ENCODE data around the gene TEKTIP1.
"Not testable (repeated sequence)": the region's sequence is repeated elsewhere in the genome, so short reads cannot be mapped to it uniquely, and the experiment has no call there.

The TEKTIP1 gene

GRCh38 chr19:3563709-3564524, 24.9 kb downstream of the TEKTIP1 start:
- no peak for FAIRE-seq

GRCh38 chr19:3565139-3565538, 26.2 kb downstream of the TEKTIP1 start:
- FAIRE-seq, result no peak

GRCh38 chr19:3570042-3570441, 31.1 kb downstream of the TEKTIP1 start:
- FAIRE-seq, result not testable (repeated sequence)

GRCh38 chr19:3570606-3571011, 31.6 kb downstream of the TEKTIP1 start:
- no peak for FAIRE-seq

DNA sequence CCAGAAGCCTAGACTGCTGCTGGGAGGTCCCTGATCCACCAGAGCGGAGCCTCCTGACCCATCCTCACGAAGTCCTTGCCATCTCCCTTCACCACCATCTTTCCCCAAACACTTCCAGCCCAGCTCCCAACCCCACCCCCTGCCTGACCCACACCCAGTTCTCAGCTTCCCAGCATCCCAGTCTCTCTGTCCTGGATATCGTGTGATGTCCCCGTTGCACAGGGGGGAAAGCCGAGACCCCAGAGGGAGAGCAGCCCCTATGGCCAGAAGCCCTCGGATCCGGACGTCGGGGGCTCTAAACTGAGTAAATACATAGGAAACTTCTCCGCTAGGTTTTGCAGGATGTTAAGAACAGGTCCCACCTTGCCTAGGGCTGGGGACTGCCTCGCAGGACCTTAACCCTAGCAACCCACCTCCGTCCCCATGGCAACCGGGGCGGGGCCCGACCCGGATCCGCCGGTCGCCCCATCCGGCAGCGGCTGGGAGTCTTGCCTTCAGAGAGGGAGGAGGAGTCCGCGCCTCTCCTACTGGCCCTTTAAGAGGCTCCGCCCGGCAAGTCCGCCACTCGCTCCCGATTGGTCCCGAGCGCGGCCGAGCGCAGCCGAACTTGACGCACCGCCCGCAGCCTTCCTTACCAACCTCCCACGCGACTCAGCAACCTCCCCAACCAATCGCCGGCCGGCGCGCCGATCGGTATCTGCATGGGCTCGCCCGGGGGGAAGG, 33.3 kb downstream of the TEKTIP1 start:
- FAIRE-seq, result peak; percentile 95

DNA sequence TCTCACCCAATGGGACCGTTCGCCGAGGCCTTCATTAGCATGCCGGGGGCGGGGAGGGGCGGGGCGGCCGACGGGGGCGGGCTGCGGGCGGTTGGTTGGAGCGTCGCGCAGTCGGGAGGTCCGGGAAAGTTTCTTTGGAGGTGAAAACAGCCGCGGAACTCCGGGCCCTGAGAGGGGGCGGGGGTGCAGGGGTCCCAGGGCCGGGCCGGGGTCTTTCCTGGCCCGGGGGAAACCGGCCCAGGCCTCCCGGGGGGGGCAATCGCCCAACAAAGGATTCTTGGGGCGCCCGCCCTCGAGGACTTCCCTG, 33.8 kb downstream of the TEKTIP1 start, which contains the start of gene HMG20B:
HMG20B (plus strand) TSS at position 90 of the 307 bp plus-strand sequence. CDS start 366 bp downstream, outside the sequence.
- no peak for FAIRE-seq

DNA sequence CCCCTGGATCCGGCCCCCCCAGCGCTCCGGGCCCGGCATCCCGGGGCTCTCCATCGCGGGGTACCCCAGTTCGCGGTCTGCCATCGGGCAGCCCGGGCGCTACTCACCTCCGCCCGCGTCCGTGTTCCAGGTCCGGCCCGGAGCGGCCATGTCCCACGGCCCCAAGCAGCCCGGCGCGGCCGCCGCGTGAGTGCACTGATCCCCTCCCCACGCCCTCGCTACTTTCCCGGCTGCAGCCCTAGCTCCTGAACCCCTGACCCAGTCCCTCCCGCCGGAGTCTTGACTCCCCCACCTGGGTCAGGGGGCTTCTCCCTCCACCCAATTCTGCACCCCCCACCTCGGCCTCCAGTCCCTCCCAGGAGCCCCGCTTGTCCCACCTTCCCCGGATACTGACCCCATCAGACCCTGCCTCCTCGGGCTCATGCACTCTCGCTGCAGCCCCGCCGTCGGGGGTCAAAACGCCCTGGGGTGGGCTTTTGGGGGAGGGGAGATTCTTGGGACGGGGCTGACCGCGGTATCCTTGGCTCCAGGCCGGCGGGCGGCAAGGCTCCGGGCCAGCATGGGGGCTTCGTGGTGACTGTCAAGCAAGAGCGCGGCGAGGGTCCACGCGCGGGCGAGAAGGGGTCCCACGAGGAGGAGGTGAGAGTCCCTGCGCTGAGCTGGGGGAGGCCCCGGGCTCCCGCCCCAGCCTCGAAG, 34.3 kb downstream of the TEKTIP1 start:
- FAIRE-seq, result no peak

- peak; percentile 43 for FAIRE-seq
Observed at GRCh38 chr19:3573858-3574637, 35.1 kb downstream of the TEKTIP1 start.

DNA sequence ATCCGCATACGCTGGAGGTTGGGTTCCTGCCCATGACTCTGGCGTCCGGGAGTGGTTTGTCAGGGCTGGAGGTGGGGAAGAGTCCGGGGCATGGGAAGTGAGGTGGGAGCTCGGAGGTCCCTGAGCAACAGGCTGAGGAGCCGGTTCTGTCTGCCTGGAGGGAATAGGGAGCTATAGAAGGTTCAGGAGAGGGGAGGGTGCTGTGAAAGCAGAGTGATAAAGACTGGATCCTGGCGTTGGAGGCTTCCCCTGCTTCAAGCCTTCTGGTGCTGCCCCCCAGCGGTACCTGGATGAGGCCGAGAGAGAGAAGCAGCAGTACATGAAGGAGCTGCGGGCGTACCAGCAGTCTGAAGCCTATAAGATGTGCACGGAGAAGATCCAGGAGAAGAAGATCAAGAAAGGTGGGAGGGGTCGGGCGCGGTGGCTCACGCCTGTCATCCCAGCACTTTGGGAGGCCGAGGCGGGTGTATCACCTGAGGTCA, 36.3 kb downstream of the TEKTIP1 start:
- no peak for FAIRE-seq

DNA sequence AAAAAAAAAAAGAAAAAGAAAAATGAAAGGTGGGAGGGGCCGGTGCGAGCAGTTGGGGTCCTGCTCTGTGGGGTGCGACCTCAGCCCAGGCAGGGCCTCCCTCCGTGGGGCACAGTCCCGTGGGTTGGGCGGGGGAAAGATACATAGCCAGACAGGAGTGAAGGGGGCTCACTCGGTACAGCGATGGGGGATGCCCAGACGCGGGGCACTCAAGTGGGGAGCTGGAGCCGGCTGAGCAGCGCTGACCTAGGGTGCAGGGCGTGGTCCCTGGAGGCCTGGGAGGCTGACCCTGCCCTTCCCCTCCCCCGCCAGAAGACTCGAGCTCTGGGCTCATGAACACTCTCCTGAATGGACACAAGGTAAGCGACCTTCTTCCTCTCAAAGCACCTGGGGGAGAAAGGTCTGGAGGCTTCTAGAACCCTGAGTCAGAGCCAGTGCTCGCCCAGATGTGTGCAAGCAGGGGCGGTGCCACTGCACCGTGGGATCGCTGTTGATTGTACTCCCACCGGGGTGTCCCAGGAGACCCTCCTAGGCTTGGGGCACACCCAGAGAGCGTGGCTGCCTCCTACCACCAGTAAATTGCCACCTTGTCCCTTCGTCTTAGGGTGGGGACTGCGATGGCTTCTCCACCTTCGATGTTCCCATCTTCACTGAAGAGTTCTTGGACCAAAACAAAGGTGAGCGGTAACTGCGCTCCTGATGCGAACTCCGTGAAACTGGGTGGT, 37.1 kb downstream of the TEKTIP1 start:
- no peak for FAIRE-seq

- no peak for FAIRE-seq
Observed at GRCh38 chr19:3576696-3577443, 37.9 kb downstream of the TEKTIP1 start.

GRCh38 chr19:3577723-3578344, 38.9 kb downstream of the TEKTIP1 start:
- no peak for FAIRE-seq

GRCh38 chr19:3578390-3578789, 39.4 kb downstream of the TEKTIP1 start:
- FAIRE-seq, result no peak

DNA sequence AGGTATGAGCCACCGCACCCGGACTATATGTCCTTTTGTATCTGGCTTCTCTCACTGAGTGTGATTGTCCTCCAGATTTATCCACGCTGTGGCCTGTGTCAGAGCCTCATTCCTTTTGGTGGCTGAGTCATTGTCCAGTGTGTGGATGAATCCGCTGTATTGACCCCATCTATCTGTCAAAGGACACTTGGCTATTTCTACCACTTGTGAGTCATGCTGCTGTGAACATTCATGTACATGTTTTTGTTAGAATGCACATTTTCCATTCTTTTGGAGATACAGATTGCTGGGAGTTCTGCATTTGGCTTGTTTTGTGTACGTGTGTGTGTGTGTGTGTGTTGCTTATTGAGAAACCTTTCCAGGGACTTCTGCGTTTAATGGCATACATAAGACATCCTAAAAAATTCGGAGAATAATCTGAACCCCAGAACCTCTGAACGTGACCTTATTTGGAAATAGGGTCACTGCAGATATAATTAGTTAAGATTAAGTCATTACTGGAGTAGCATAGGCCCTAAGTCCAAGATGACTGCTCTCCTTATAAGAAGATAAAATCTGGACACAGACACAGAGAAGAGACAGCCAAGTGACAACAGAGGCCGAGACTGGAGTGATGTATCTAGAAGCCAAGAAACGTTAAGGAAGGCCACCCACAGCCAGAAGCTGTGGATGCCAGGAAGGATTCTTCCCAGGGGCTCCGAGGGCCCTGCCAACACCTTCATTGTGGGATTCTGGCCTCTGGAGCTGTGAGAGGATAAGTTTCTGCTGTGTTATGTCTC, 41.4 kb downstream of the TEKTIP1 start:
- FAIRE-seq, result no peak

DNA sequence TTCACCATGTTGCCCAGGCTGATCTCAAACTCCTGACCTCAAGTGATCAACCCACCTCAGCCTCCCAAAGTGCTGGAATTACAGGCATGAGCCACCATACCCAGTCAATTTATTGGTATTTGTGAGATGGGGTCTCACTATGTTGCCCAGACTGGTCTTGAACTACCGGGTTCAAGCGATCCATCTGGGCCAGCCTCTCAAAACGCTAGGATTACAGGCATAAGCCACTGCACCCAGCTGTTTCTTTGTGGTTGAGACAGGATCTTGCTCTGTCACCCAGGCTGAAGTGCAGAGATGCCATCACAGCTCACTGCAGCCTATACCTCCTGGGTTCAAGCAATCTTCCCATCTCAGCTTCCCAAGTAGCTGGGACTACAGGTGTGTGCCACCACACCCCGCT, 42.8 kb downstream of the TEKTIP1 start:
- not testable (repeated sequence) for FAIRE-seq

DNA sequence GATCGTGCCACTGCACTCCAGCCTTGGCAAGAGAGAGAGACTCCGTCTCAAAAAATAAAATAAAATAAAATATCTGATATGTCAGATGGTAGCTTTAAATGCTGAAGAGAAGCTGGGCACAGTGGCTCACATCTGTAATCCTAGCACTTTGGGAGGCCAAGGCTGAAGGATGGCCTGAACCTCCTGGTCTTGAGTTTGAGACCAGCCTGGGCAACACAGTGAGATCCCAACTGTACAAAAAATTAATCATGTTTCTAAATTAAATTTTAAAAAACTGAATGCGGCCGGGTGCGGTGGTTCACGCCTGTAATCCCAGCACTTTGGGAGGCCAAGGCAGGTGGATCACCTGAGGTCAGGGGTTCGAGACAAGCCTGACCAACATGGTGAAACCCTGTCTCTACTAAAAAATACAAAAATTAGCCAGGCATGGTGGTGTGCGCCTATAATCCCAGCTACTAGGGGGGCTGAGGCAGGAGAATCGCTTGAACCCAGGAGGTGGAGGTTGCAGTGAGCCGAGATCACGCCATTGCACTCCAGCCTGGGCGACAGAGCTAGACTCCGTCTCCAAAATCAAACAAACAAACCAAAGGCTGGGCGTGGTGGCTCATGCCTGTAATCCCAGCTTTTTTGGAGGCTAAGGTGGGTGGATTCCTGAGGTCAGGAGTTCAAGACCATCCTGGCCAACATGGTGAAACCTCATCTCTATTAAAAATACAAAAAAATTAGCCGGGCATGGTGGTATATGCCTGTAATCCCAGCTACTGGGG, 45.2 kb downstream of the TEKTIP1 start:
- not testable (repeated sequence) for FAIRE-seq

DNA sequence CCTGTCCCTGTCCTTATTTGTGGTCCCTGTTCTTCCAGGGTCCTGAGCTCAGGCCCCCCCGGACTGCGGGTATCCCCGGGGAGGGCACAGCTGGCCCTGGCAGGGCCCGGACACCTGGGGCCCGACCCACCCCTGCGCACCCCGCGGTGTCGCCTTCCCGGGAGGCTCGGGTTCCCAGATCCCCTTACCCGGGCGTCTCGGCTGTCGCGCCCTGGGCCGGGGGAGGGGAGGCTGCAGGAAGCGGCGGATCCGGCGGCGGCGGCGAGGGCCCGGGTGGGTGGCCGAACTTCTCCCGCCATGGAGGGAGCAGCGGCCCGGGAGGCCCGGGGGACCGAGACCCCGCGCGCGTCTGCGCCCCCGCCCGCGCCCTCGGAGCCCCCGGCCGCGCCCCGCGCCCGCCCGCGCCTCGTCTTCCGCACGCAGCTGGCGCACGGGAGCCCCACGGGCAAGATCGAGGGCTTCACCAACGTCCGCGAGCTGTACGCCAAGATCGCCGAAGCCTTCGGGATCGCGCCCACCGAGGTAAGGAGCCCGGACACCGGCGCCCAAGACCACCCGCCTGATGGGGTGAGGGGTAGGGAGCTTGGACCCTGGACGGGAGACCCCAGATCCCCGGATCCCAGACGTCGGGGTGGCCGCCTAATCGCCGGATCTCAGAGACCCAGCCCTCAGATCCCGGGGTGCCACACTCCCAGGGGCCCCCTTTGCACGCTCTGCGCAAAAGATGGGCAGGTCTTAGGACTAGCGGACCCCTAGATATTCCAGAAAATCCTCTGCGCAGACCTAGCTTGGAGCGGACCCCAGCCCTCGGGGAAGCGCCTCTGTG, 46.5 kb downstream of the TEKTIP1 start, which contains the start of gene GIPC3:
GIPC3 (plus strand) TSS at position 178 of the 826 bp plus-strand sequence; CDS start at position 298, 120 bp downstream.
- no peak for FAIRE-seq

DNA sequence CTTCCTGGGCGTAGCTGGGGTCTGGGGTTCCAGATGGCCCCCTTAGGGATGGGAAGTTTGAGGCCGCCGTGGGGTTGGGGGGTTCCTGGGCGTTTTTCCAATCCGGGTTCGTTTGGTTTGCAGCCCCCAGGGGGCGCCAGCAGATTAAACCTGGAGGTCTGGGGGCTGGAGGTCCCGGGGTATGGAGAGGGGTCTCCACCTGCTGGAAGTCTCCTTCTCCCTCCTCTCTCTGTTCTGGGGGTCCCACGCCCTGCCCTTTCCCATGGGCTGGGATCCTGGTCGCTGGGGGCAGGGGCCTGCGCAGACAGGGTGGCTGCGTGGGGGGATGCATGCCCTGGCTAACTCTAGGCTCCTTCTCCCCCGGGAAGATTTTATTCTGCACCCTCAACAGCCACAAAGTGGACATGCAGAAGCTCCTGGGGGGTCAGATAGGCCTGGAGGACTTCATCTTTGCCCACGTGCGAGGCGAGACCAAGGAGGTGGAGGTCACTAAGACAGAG, 47.2 kb downstream of the TEKTIP1 start:
- no peak for FAIRE-seq
